GM10266 (cell line): Measurements from ENCODE around the gene CCDC92.

Experiments used
- DNase-seq: peaks from one replicate; pipeline ENCODE4 v3.0.0; 2012; ENCODE audit errors: extremely low spot score
- CTCF ChIP-seq: IDR thresholded peaks from 2 replicates; pipeline ENCODE4 v1.5.1; 2012; ENCODE audit warnings: mild to moderate bottlenecking, low read depth; ENCODE audit not compliant: control insufficient read depth, insufficient read depth; ENCODE audit errors: missing control alignments

Gene CCDC92

GRCh38 chr12:124017064-124017463 lies 44.4 kb upstream of the CCDC92 start:
- TF ChIP-seq CTCF, result no peak
- no peak for DNase-seq

GRCh38 chr12:124015494-124016461 lies 43.1 kb upstream of the CCDC92 start:
- DNase-seq, result no peak
- no peak for TF ChIP-seq CTCF

GRCh38 chr12:124013073-124013472 lies 40.4 kb upstream of the CCDC92 start:
- TF ChIP-seq CTCF, result no peak
- no peak for DNase-seq

- no peak for DNase-seq
- no peak for TF ChIP-seq CTCF
Observed at GRCh38 chr12:124011435-124012115, 38.9 kb upstream of the CCDC92 start.

GRCh38 chr12:124010687-124011086 lies 38.1 kb upstream of the CCDC92 start:
- DNase-seq, result no peak
- no peak for TF ChIP-seq CTCF

- no peak for TF ChIP-seq CTCF
Observed at GRCh38 chr12:124009781-124010180, 37.1 kb upstream of the CCDC92 start.

GRCh38 chr12:124008595-124008994 lies 36.0 kb upstream of the CCDC92 start:
- TF ChIP-seq CTCF, result no peak
- no peak for DNase-seq

More at GRCh38 chr12:124009781-124010180, 37.1 kb upstream of the CCDC92 start:
- no peak for DNase-seq
